Vein endothelial cell (primary cell): ENCODE data around the gene DHX38. TPM values are rescaled to one million over a fixed set of nuclear protein-coding genes. Genes with fewer than 3 reads are reported as not detected.

Source experiments
- total RNA-seq: library from RNA; depleted of rRNA; stranded (reverse); fragments of >200 nt; gene quantifications from 2 replicates; pipeline ENCODE4 v1.2.3, GENCODE V29; 2012

The DHX38 gene
- total RNA-seq, result 65.0 and 68.0 TPM in 2 replicates

GRCh38 chr16:72093448-72094265 lies at the start of gene DHX38, which contains the start of gene TXNL4B:
Gene DHX38, plus strand, starts transcription at chr16:72093847. Its CDS starts 2,311 bp downstream, at chr16:72096158.
Gene TXNL4B, minus strand, starts transcription at chr16:72093620. Its CDS starts 2,871 bp downstream, at chr16:72090749.

GRCh38 chr16:72054254-72054847 lies 39.3 kb upstream of the DHX38 start, which contains the start of gene HP:
Gene HP, plus strand, starts transcription at chr16:72054505. Its CDS starts 148 bp downstream, at chr16:72054653.

Other genes with a start within 250 kb of the DHX38 start
- 26.5 and 26.8 TPM in 2 replicates for gene ATXN1L, start 247.9 kb upstream of the DHX38 start, total RNA-seq
- 7.8 and 8.1 TPM in 2 replicates for gene ZNF821, start 209.7 kb upstream of the DHX38 start, total RNA-seq
- 243 and 260 TPM in 2 replicates for gene IST1, start 198.3 kb upstream of the DHX38 start, total RNA-seq
- not detected in 2 replicates for gene PKD1L3, start 93.4 kb upstream of the DHX38 start, total RNA-seq
- gene DHODH, start 85.1 kb upstream of the DHX38 start, total RNA-seq, result 4.1 and 4.9 TPM in 2 replicates
- not detected in 2 replicates for gene HP, start 39.3 kb upstream of the DHX38 start, total RNA-seq
- not detected in 2 replicates for gene HPR, start 30.6 kb upstream of the DHX38 start, total RNA-seq
- gene TXNL4B, start 227 bp upstream of the DHX38 start, total RNA-seq, result 5.2 and 7.9 TPM in 2 replicates
- gene PMFBP1, start 78.3 kb downstream of the DHX38 start, total RNA-seq, result not detected in 2 replicates